ENCODE measurements around the gene GLI1.
"Not testable (repeated sequence)": the region's sequence is repeated elsewhere in the genome, so short reads cannot be mapped to it uniquely, and the experiment has no call there.

DNA sequence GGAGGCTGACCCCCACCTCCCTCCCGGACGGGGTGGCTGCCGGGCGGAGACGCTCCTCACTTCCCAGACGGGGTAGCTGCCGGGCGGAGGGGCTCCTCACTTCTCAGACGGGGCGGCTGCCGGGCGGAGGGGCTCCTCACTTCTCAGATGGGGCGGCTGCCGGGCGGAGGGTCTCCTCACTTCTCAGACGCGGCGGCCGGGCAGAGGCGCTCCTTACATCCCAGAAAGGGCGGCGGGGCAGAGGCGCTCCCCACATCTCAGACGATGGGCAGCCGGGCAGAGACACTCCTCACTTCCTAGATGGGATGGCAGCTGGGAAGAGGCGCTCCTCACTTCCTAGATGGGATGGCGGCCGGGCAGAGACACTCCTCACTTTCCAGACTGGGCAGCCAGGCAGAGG is 48.2 kb downstream of the GLI1 start:
- TF ChIP-seq, protein P1, sequence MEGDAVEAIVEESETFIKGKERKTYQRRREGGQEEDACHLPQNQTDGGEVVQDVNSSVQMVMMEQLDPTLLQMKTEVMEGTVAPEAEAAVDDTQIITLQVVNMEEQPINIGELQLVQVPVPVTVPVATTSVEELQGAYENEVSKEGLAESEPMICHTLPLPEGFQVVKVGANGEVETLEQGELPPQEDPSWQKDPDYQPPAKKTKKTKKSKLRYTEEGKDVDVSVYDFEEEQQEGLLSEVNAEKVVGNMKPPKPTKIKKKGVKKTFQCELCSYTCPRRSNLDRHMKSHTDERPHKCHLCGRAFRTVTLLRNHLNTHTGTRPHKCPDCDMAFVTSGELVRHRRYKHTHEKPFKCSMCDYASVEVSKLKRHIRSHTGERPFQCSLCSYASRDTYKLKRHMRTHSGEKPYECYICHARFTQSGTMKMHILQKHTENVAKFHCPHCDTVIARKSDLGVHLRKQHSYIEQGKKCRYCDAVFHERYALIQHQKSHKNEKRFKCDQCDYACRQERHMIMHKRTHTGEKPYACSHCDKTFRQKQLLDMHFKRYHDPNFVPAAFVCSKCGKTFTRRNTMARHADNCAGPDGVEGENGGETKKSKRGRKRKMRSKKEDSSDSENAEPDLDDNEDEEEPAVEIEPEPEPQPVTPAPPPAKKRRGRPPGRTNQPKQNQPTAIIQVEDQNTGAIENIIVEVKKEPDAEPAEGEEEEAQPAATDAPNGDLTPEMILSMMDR (IDR thresholded peaks at IDR 0.05), result not testable (repeated sequence)
- TF ChIP-seq POLR2A (IDR thresholded peaks at IDR 0.05), result not testable (repeated sequence)

All from Peyer's patch (tissue), 4 donors.